OCI-LY7 (cell line): ENCODE measurements around the gene XRCC4. TPM values are rescaled to one million over a fixed set of nuclear protein-coding genes. Genes with fewer than 3 reads are reported as not detected.

ENCODE experiments used
- BruUV-seq: library from RNA; stranded (reverse); fragments of 400-500 nt; replicated peaks from 2 replicates; lab custom pipeline; 2021; lab: Mats Ljungman, UMichigan
- CTCF ChIA-PET: fragments of 300-600 bp; sonication (Branson Sonifier 250); formaldehyde crosslinking; loops from one replicate; lab custom pipeline; 2022; ENCODE audit warnings: antibody characterized with exemption; ENCODE audit not compliant: unreplicated experiment; lab: Charles Lee
- POLR2A ChIA-PET: fragments of 300-600 bp; sonication (Branson Sonifier 250); formaldehyde crosslinking; loops from one replicate; lab custom pipeline; 2022; ENCODE audit warnings: antibody characterized with exemption; lab: Charles Lee
- DNase-seq: peaks from one replicate; pipeline ENCODE4 v3.0.0-alpha.2; 2015; ENCODE audit warnings: low spot score
- H2AFZ ChIP-seq: fragments of 200-600 bp; sonication (generic), shearing (Covaris generic); 2 replicates; pipeline ENCODE4 v1.6.1; 2014; ENCODE audit warnings: mild to moderate bottlenecking, antibody characterized with exemption, low read length, moderate library complexity
- H3K27ac ChIP-seq: fragments of 200-600 bp; sonication (generic); 2 replicates; pipeline ENCODE4 v1.5.1; 2014; ENCODE audit warnings: mixed run types, low read depth, mild to moderate bottlenecking, moderate library complexity, low read length, inconsistent platforms; ENCODE audit not compliant: poor library complexity, severe bottlenecking
- H3K36me3 ChIP-seq: fragments of 200-600 bp; sonication (generic); 2 replicates; pipeline ENCODE4 v1.6.1; 2014; ENCODE audit warnings: mild to moderate bottlenecking, antibody characterized with exemption, low read length, moderate library complexity, mixed read lengths; ENCODE audit not compliant: insufficient read depth
- H3K4me1 ChIP-seq: fragments of 200-600 bp; sonication (generic); 2 replicates; pipeline ENCODE4 v1.5.1; 2014; ENCODE audit warnings: mild to moderate bottlenecking, low read length; ENCODE audit not compliant: insufficient read depth, poor library complexity, severe bottlenecking
- H3K4me2 ChIP-seq: fragments of 200-600 bp; sonication (generic); 2 replicates; pipeline ENCODE4 v1.6.1; 2014; ENCODE audit warnings: mild to moderate bottlenecking, low read length
- H3K4me3 ChIP-seq: fragments of 200-600 bp; sonication (generic); 2 replicates; pipeline ENCODE4 v1.5.1; 2014; ENCODE audit warnings: mild to moderate bottlenecking, low read depth, low read length; ENCODE audit not compliant: poor library complexity, severe bottlenecking
- H3K79me2 ChIP-seq: fragments of 200-600 bp; sonication (generic); 2 replicates; pipeline ENCODE4 v1.6.1; 2016; ENCODE audit warnings: low read depth, mild to moderate bottlenecking, low read length, moderate library complexity, mixed read lengths; ENCODE audit not compliant: insufficient read depth
- H3K9me2 ChIP-seq: fragments of 200-600 bp; sonication (generic); 2 replicates; pipeline ENCODE4 v1.6.1; 2016; ENCODE audit warnings: mild to moderate bottlenecking, low read length, mixed read lengths; ENCODE audit not compliant: insufficient read depth
- H3K9me3 ChIP-seq: fragments of 200-600 bp; sonication (generic); 2 replicates; pipeline ENCODE4 v1.6.1; 2014; ENCODE audit warnings: mild to moderate bottlenecking, mixed run types, low read length, mixed read lengths
- H4K20me1 ChIP-seq: fragments of 200-600 bp; sonication (generic); 2 replicates; pipeline ENCODE4 v1.6.1; 2014; ENCODE audit warnings: mild to moderate bottlenecking, antibody characterized with exemption, low read length, moderate library complexity, mixed read lengths; ENCODE audit not compliant: insufficient read depth
- CTCF ChIP-seq: fragments of 200-600 bp; sonication (generic); conservative IDR thresholded peaks from 2 replicates; pipeline ENCODE4 v1.5.1; 2014; ENCODE audit warnings: mild to moderate bottlenecking, antibody characterized with exemption, low read length, moderate library complexity, mixed read lengths
- EZH2phosphoT487 ChIP-seq: fragments of 200-600 bp; sonication (generic); IDR thresholded peaks from 2 replicates; pipeline ENCODE4 v1.6.1; 2018; ENCODE audit warnings: low read depth, borderline replicate concordance, mild to moderate bottlenecking, mixed run types, antibody characterized with exemption, low read length, moderate library complexity, mixed read lengths
- intact Hi-C: fragments of 100-400 bp; cut with micrococcal nuclease; formaldehyde crosslinking; loops from one replicate; pipeline ENCODE4 v1.10.0; 2022; ENCODE audit not compliant: unreplicated experiment
- total RNA-seq, 2 experiments: library from RNA; depleted of rRNA in 1 of 2; stranded (reverse); fragments of >200 nt in 1 of 2; shearing (Covaris generic) in 1 of 2; gene quantifications; 2 replicates each; pipeline ENCODE4 v1.2.3, GENCODE V29; 2014 to 2022

The XRCC4 gene
- total RNA-seq, 2 experiments from 2014 or later = 14.5 to 23.3 TPM

GRCh38 chr5:83281176-83281575 is 203.8 kb downstream of the XRCC4 start:
- intact Hi-C loops = no loop called here
- H3K27ac ChIP-seq = no peak overlapping the region
- H2AFZ ChIP-seq = no peak overlapping the region
- no peaks in the 10 kb centered on the region for H3K4me1 ChIP-seq
- no peaks in the 10 kb centered on the region for H3K9me3 ChIP-seq
- ChIA-PET CTCF (no interaction called here), POLR2A (interaction anchor here (1.0 kb wide), 1 partner anchor 11 kb away, joined by 3 read pairs; no protein-coding TSS in a partner anchor)
- no peak for DNase-seq
- H3K4me2 ChIP-seq = no peak overlapping the region
- no peak overlapping the region for H3K4me3 ChIP-seq
- no peaks in the 10 kb centered on the region for H3K36me3 ChIP-seq
- H3K9me2 ChIP-seq = no peaks in the 10 kb centered on the region
- no TSS peak for BruUV-seq
- TF ChIP-seq EZH2phosphoT487 (no peak), CTCF (no peak)
- H3K79me2 ChIP-seq = no peaks in the 10 kb centered on the region
- no peaks in the 10 kb centered on the region; the same call in 1 of the 2 replicates for H4K20me1 ChIP-seq

- H4K20me1 ChIP-seq = no peaks in the 10 kb centered on the region; the same call in 1 of the 2 replicates
- H3K4me2 ChIP-seq = no peak overlapping the region
- no peaks in the 10 kb centered on the region for H3K9me3 ChIP-seq
- H3K4me1 ChIP-seq = no peaks in the 10 kb centered on the region
- H3K4me3 ChIP-seq = no peak overlapping the region
- no peak for TF ChIP-seq EZH2phosphoT487
- TF ChIP-seq CTCF = no peak
- H3K36me3 ChIP-seq = no peaks in the 10 kb centered on the region
- H3K27ac ChIP-seq = no peak overlapping the region
- no TSS peak for BruUV-seq
- POLR2A ChIA-PET = no interaction called here
- no peak for DNase-seq
- intact Hi-C loops = no loop called here
- CTCF ChIA-PET = no interaction called here
- H2AFZ ChIP-seq = no peak overlapping the region
- no peaks in the 10 kb centered on the region for H3K9me2 ChIP-seq
- H3K79me2 ChIP-seq = no peaks in the 10 kb centered on the region
These were observed 204.3 kb downstream of the XRCC4 start for GRCh38 chr5:83281658-83282057.

DNA sequence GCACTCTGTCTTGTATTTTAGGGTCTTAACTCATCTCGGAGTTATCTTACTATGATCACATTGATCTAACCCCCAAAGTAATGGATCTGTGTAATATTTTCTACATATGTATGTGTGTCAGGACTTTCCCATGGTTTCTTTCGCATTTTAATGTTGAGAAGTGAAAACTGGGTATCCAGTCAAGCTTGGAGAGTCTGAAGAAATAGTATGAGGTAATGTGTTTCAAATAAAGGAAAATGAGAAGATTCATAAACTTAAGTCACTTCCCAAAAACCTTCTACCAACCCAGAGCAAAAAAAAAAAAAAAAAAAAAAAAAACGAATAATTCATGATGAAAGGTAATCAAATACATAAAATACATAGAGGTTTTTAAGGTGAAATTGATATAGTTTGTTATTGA is 206.4 kb downstream of the XRCC4 start:
- Histone ChIP-seq H3K4me2 (no peak overlapping the region), H3K9me3 (no peaks in the 10 kb centered on the region), H3K9me2 (no peaks in the 10 kb centered on the region), H2AFZ (no peak overlapping the region), H3K36me3 (no peaks in the 10 kb centered on the region), H3K79me2 (no peaks in the 10 kb centered on the region), H3K27ac (no peak overlapping the region), H3K4me3 (no peak overlapping the region), H4K20me1 (no peaks in the 10 kb centered on the region; the same call in 1 of the 2 replicates), H3K4me1 (no peaks in the 10 kb centered on the region)
- BruUV-seq = no TSS peak
- ChIA-PET POLR2A (no interaction called here), CTCF (no interaction called here)
- intact Hi-C loops = no loop called here
- no peak for TF ChIP-seq CTCF
- no peak for TF ChIP-seq EZH2phosphoT487
- no peak for DNase-seq
